Adrenal gland (tissue), 12 donors: Measurements from ENCODE around the gene CENATAC. TPM values are rescaled to one million over a fixed set of nuclear protein-coding genes. Genes with fewer than 3 reads are reported as not detected.

ENCODE experiments used
- DNase-seq, 7 donors: peaks; one replicate each; pipeline ENCODE4 v3.0.0-alpha.2; 2019 to 2020
- H3K27ac ChIP-seq, 5 donors: fragments of 200-600 bp; sonication (generic) in 4 of 5; 1 replicate in 3 of 5; 2 replicates in 2 of 5; pipeline versions ENCODE4 v1.5.1 to v1.8.0; 2016 to 2020; ENCODE audit warnings: mild to moderate bottlenecking in 1 of 5
- H3K27me3 ChIP-seq: fragments of 200-600 bp; 2 replicates; pipeline ENCODE4 v1.8.0; 2021
- H3K36me3 ChIP-seq, 2 donors: fragments of 200-600 bp; replicated peaks in 1 of 2; 1 replicate in 1 of 2; 2 replicates in 1 of 2; pipeline versions ENCODE4 v1.5.1 to v1.8.0; 2018 to 2022
- H3K4me1 ChIP-seq, 2 donors: fragments of 200-600 bp; replicated peaks in 1 of 2; 1 replicate in 1 of 2; 2 replicates in 1 of 2; pipeline versions ENCODE4 v1.5.1 to v1.8.0; 2018 to 2021
- H3K4me3 ChIP-seq, 4 donors: fragments of 200-600 bp; sonication (generic) in 3 of 4; one replicate each; pipeline ENCODE4 v1.5.1; 2016 to 2018
- H3K9me3 ChIP-seq, 3 donors: fragments of 200-600 bp; sonication (generic) in 1 of 3; replicated peaks in 1 of 3; 1 replicate in 2 of 3; 2 replicates in 1 of 3; pipeline versions ENCODE4 v1.5.1 to v1.8.0; 2016 to 2021
- CTCF ChIP-seq, 6 experiments: fragments of 450-650 bp in 4 of 6; fragments of 200-600 bp in 2 of 6; sonication (generic) in 1 of 6; IDR thresholded peaks; 1 replicate in 5 of 6; 2 replicates in 1 of 6; pipeline versions ENCODE4 v1.5.1 to v1.8.0; 2016 to 2021; ENCODE audit warnings: antibody characterized with exemption in 6 of 6, mild to moderate bottlenecking in 2 of 6, moderate library complexity in 1 of 6
- POLR2A ChIP-seq, 2 donors: fragments of 450-650 bp; IDR thresholded peaks; one replicate each; pipeline ENCODE4 v1.6.1; 2017; ENCODE audit warnings: antibody characterized with exemption in 2 of 2, mild to moderate bottlenecking in 2 of 2, moderate library complexity in 1 of 2
- WGBS, 4 donors: extraction: QIAGEN DNeasy Blood & Tissue Kit in 2 of 4; methylation state at CpG; one replicate each; pipeline versions ENCODE4 v1.1.5 to v1.1.7; 2013 to 2017; 5-methylcytosine and 5-hydroxymethylcytosine counted together
- intact Hi-C, 2 donors: fragments of 100-400 bp; cut with DNase I; formaldehyde crosslinking; loops; one replicate each; pipeline versions ENCODE4 v1.14.1 to v1.15.0; 2022 to 2023
- polyA plus RNA-seq, 3 donors: library from polyadenylated mRNA; stranded (reverse); fragments of 200-250 nt in 2 of 3; fragments of 350-450 nt in 1 of 3; fragmentation: Illumina TruSeq in 1 of 3; extraction: RNeasy Lipid Tissue Mini Kit (QIAGEN cat#74804) in 1 of 3; gene quantifications; one replicate each; pipeline ENCODE4 v1.2.3, GENCODE V29; 2013 to 2014
- total RNA-seq, 9 donors: library from RNA; depleted of rRNA in 4 of 9; stranded (reverse); fragments of >200 nt in 4 of 9; fragments of 120-200 nt in 1 of 9; fragmentation: NEBNext Ultra II Directional in 1 of 9; extraction: Animal tissue kit (Norgen Biotek cat#: 25700) in 1 of 9; gene quantifications; one replicate each; pipeline versions ENCODE4 v1.1.0 to v1.2.4, GENCODE V29; 2013 to 2023
- donor health status: healthy with polysubstance abuse.
- donor health status: Bipolar disorder and iron deficiency.
- donor health status: DM: yes; HTN: yes; CAD: no.
- donor health status: DM: no; HTN: no; CAD: no.
- donor health status: DM: no; HTN: no; CAD: no.
- donor health status: DM: yes; HTN: yes; CAD: no.

CENATAC gene
- total and polyA plus RNA-seq, 12 donors: 15.4 to 157 (median 31.2) TPM

- Histone ChIP-seq H3K27me3 (no peaks in the 10 kb centered on the region), H3K4me3 (no peak overlapping the region), H3K9me3 (no peaks in the 10 kb centered on the region), H3K4me1 (no peaks in the 10 kb centered on the region), H3K36me3 (peaks cover 0 to 68% of the 10 kb centered on the region in 2 donors), H3K27ac (no peak overlapping the region)
- intact Hi-C loops: no loop called here
- no peak for DNase-seq
- 90 to 94% (median 92%) methylated on average over 4 of the region's 4 CpGs for WGBS, 4 donors
- TF ChIP-seq CTCF (IDR thresholded peaks at IDR 0.05): no peak
- TF ChIP-seq POLR2A (IDR thresholded peaks at IDR 0.05): no peak
These were observed 8.7 kb downstream of the CENATAC start for GRCh38 chr11:119006656-119007055.

- intact Hi-C loops: no loop called here
- H3K9me3 ChIP-seq: no peaks in the 10 kb centered on the region
- TF ChIP-seq CTCF (IDR thresholded peaks at IDR 0.05) (no peak), POLR2A (IDR thresholded peaks at IDR 0.05) (no peak)
- H3K4me3 ChIP-seq: no peak overlapping the region
- H3K27me3 ChIP-seq: no peaks in the 10 kb centered on the region
- peaks cover 0 to 77% of the 10 kb centered on the region in 2 donors for H3K36me3 ChIP-seq
- peaks cover 4 to 11% of the 10 kb centered on the region in 2 donors for H3K4me1 ChIP-seq
- WGBS, 4 donors: 81 to 86% (median 85%) methylated on average over 5 to 6 of the region's 6 CpGs
- no peak for DNase-seq
- H3K27ac ChIP-seq: no peak overlapping the region
These were observed 13.6 kb downstream of the CENATAC start for GRCh38 chr11:119011476-119012053.

GRCh38 chr11:119012629-119013170, 14.8 kb downstream of the CENATAC start:
- TF ChIP-seq CTCF (IDR thresholded peaks at IDR 0.05) (no peak), POLR2A (IDR thresholded peaks at IDR 0.05) (no peak)
- no peak overlapping the region for H3K27ac ChIP-seq
- intact Hi-C loops: no loop called here
- H3K9me3 ChIP-seq: no peaks in the 10 kb centered on the region
- no peaks in the 10 kb centered on the region for H3K27me3 ChIP-seq
- no peak overlapping the region for H3K4me3 ChIP-seq
- WGBS, 4 donors: 80 to 86% (median 84%) methylated on average over 3 of the region's 3 CpGs
- peaks cover 13 to 19% of the 10 kb centered on the region in 2 donors for H3K4me1 ChIP-seq
- H3K36me3 ChIP-seq: peaks cover 0 to 66% of the 10 kb centered on the region in 2 donors
- DNase-seq: no peak

- WGBS, 4 donors: 92 to 97% (median 95%) methylated on average over 17 of the region's 17 CpGs
- H3K9me3 ChIP-seq: no peaks in the 10 kb centered on the region
- DNase-seq: no peak
- H3K4me3 ChIP-seq: no peak overlapping the region
- H3K27ac ChIP-seq: no peak overlapping the region
- intact Hi-C loops: no loop called here
- no peak for TF ChIP-seq CTCF (IDR thresholded peaks at IDR 0.05)
- no peak for TF ChIP-seq POLR2A (IDR thresholded peaks at IDR 0.05)
- H3K4me1 ChIP-seq: peaks cover 15 to 19% of the 10 kb centered on the region in 2 donors
- H3K27me3 ChIP-seq: no peaks in the 10 kb centered on the region
- H3K36me3 ChIP-seq: peaks cover 0 to 61% of the 10 kb centered on the region in 2 donors
These were observed 16.4 kb downstream of the CENATAC start for GRCh38 chr11:119014209-119014924.
